Adipose tissue (tissue), 3 donors: ENCODE results near the gene UGT1A1. TPM values are rescaled to one million over a fixed set of nuclear protein-coding genes. Genes with fewer than 3 reads are reported as not detected.
"Not testable (repeated sequence)": the region's sequence is repeated elsewhere in the genome, so short reads cannot be mapped to it uniquely, and the experiment has no call there.

Experiments used
- H3K27ac ChIP-seq: one replicate; pipeline ENCODE4 v1.5.1; 2013; ENCODE audit warnings: low read depth, low read length
- WGBS, 3 donors: extraction: QIAGEN DNeasy Blood & Tissue Kit; methylation state at CpG; one replicate each; pipeline ENCODE4 v1.1.7; 2013; 5-methylcytosine and 5-hydroxymethylcytosine counted together
- polyA plus RNA-seq, 3 donors: library from polyadenylated mRNA; stranded (reverse); fragments of 200-250 nt; gene quantifications; one replicate each; pipeline ENCODE4 v1.2.3, GENCODE V29; 2013
- donor health status: healthy with polysubstance abuse.
- donor health status: Bipolar disorder and iron deficiency.
- donor health status: healthy.

The UGT1A1 gene
- polyA plus RNA-seq = under 1 TPM in 2 of 3 donors, not detected in 1; 0.03 to 0.06 TPM

DNA sequence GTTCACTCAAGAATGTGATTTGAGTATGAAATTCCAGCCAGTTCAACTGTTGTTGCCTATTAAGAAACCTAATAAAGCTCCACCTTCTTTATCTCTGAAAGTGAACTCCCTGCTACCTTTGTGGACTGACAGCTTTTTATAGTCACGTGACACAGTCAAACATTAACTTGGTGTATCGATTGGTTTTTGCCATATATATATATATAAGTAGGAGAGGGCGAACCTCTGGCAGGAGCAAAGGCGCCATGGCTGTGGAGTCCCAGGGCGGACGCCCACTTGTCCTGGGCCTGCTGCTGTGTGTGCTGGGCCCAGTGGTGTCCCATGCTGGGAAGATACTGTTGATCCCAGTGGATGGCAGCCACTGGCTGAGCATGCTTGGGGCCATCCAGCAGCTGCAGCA lies at the start of gene UGT1A1:
Gene UGT1A1, plus strand, starts transcription at position 228 of the 400 bp plus-strand sequence. Its CDS starts 18 bp downstream, at position 246.
- 70 to 92% (median 92%) methylated on average over 6 of the region's 6 CpGs for WGBS, 3 donors
- H3K27ac ChIP-seq = no peak within 1 kb of the TSS

DNA sequence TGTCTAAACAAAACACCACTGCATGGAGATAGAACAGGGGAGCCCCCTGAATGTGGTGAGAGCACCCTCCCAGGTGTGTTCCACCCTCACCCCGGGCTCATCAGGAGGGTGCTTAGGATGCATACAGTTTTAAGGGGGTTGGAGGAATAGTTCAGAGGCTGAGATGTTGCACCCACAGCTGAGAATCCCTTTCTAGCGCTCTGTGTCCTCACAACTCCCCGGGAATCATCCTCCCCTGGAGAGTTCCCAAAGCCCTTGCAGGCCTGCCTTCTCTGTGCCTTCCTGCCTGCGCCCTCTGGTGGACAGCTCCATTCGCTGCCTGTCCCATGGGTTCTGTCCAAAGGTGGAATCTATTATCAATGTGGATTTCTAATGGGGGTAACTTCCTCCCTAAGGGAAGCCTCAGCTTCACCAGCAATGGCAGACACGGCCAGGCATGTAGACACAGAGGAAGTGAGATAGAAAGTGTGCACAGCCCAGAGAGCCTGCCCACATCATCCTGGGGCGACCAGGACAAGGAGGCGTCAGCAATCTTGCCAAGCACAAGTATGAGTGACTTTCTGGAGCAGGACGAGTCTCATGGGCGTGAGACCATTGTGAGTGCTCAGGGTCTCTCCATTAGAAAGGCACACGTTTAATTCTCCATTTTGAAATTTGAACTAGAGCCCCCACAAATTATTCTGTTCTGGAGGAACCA lies 48.6 kb upstream of the UGT1A1 start:
- WGBS, 3 donors = 33 to 36% (median 36%) methylated on average over 11 of the region's 11 CpGs
- H3K27ac ChIP-seq = no peak overlapping the region

DNA sequence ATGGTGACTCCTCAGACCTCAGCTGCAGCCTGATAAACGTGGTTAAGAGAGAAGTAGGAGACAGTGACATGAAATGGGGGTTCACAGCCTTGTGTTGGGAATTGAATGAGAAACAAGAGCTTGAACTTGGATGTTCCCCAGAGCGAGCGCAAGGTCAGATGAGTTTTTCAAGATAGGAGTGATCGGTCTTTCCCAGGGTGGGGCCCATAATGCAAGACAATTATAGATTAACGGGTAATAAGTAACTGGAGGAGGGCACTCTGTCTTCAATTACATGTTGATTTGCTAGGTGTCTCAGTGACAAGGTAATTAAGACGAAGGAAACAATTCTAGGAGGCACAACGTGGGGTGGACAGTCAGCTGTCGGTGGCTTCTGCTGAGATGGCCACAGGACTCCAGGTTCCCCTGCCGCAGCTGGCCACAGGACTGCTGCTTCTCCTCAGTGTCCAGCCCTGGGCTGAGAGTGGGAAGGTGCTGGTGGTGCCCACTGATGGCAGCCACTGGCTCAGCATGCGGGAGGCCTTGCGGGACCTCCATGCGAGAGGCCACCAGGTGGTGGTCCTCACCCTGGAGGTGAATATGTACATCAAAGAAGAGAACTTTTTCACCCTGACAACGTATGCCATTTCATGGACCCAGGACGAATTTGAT lies 47.3 kb upstream of the UGT1A1 start, which contains the start of gene UGT1A5:
Gene UGT1A5, plus strand, starts transcription at position 297 of the 651 bp plus-strand sequence. Its CDS starts 85 bp downstream, at position 382.
- 67 to 81% (median 78%) methylated on average over 14 of the region's 14 CpGs for WGBS, 3 donors
- H3K27ac ChIP-seq = no peak within 1 kb of the TSS

GRCh38 chr2:233713262-233713615 lies 46.8 kb upstream of the UGT1A1 start:
- whole genome bisulfite sequencing, 3 donors = 66 to 77% (median 75%) methylated on average over 7 of the region's 7 CpGs
- H3K27ac ChIP-seq = no peak overlapping the region

GRCh38 chr2:233714121-233714520 lies 45.9 kb upstream of the UGT1A1 start:
- 66 to 74% (median 67%) methylated on average over 2 of the region's 2 CpGs for WGBS, 3 donors
- no peak overlapping the region for H3K27ac ChIP-seq

GRCh38 chr2:233718552-233718951 lies 41.5 kb upstream of the UGT1A1 start, which contains the start of gene UGT1A4:
UGT1A4 (plus strand) TSS chr2:233718736; CDS start chr2:233718821, 85 bp downstream.
- no peak within 1 kb of the TSS for H3K27ac ChIP-seq
- 68 to 84% (median 73%) methylated on average over 7 of the region's 7 CpGs for WGBS, 3 donors

DNA sequence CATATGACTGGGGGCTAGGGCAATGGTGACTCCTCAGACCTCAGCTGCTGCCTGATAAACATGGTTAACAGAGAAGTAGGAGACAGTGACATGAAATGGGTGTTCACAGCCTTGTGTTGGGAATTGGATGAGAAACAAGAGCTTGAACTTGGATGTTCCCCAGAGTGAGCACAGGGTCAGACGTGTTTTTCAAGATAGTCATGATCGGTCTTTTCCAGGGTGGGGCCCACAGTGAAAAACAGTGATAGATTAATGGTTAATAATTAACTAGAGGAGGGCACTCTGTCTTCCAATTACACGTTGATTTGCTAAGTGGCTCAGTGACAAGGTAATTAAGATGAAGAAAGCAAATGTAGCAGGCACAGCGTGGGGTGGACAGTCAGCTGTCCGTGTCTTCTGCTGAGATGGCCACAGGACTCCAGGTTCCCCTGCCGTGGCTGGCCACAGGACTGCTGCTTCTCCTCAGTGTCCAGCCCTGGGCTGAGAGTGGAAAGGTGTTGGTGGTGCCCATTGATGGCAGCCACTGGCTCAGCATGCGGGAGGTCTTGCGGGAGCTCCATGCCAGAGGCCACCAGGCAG lies 31.3 kb upstream of the UGT1A1 start, which contains the start of gene UGT1A3:
Gene UGT1A3, plus strand, starts transcription at position 320 of the 579 bp plus-strand sequence. Its CDS starts 85 bp downstream, at position 405.
- H3K27ac ChIP-seq = no peak within 1 kb of the TSS
- WGBS, 3 donors = 65 to 81% (median 80%) methylated on average over 8 of the region's 8 CpGs

DNA sequence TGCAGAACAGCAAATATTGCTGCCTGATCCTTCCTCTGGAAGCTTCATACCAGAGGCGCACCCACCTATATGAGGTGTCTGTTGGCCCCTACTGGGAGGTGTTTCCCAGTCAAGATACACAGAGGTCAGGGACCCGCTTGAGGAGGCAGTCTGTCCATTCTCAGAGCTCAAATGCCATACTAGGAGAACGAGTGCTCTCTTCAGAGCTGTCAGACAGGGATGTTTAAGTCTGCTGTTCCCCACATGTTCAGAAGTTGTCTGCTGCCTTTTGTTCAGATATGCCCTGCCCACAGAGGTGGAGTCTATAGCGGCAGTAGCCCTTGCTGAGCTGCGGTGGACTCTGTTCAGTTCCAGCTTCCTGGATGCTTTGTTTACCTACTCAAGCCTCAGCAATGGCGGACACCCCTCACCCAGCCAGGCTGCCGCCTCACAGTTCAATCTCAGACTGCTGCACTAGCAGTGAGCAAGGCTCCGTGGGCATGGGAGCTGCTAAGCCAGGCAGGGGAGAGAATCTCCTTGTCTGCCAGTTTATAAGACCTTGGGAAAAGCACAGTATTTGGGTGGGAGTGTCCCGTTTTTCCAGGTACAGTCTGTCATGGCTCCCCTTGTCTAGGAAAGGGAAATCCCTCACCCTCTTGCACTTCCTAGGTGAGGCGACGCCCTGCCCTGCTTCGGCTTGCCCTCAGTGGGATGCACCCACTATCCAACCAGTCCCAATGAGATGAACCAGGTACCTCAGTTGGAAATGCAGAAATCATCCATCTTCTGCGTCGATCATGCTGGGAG lies 23.0 kb upstream of the UGT1A1 start:
- WGBS, 3 donors = 75 to 85% (median 79%) methylated on average over 14 of the region's 14 CpGs
- H3K27ac ChIP-seq = not testable (repeated sequence)

DNA sequence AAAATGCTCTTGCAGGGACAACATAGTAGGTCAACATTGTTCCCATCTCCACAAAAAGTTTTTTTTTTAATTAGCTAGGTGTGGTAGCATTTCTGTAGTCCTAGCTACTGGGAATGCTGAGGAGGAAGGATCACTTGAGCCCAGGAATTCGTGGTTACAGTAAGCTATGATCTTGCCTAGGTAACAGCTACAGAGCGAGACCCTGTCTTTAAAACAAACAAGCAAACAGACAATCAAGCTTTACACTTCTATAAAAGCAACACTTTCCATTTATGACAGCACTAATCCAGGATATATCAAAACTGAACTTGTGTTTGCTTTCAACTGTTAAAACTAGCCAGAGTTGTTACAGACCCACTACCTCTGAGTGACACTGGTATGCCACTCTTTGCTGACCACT lies 19.2 kb upstream of the UGT1A1 start:
- WGBS, 3 donors = 56 to 80% (median 71%) methylated on average over 2 of the region's 2 CpGs
- no peak overlapping the region for H3K27ac ChIP-seq

DNA sequence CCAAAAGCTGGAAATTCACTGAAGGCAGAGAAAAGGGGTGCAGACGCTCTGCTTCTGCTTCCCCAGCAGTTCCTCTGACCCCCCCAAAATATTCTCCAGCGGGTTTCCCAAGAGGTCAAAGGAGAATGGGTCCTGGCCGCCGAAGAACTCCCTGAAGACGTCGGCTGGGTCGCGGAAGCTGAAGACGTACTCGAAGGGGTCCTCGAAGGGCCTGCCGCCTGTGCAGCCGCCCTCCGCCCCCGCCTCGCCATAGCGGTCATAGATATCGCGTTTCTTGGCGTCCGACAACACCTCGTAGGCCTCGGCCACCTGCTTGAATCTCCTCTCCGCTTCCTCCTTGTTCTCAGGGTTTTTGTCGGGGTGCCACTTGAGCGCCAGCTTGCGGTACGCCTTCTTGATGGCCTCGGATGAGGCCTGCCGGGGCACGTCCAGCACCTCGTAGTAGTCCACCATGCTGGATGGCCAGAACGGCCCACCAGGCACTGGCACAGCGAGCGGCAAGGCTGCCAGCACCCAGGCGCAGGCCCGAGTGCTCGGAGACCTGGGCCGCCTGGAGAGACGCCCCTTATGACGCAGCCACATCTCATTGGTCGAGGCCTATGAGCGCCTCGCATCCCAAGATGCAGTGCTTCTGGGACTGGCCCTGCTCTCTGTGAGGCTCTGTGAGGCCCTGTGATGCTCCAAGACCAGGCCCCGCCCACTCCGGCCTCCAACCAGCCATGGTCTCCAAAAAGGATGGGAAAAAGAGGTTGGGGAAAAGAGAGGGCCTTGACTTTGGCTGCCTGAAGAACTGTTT lies 16.4 kb upstream of the UGT1A1 start:
- WGBS, 3 donors = 90 to 94% (median 93%) methylated on average over 43 to 45 of the region's 46 CpGs
- H3K27ac ChIP-seq = no peak overlapping the region

DNA sequence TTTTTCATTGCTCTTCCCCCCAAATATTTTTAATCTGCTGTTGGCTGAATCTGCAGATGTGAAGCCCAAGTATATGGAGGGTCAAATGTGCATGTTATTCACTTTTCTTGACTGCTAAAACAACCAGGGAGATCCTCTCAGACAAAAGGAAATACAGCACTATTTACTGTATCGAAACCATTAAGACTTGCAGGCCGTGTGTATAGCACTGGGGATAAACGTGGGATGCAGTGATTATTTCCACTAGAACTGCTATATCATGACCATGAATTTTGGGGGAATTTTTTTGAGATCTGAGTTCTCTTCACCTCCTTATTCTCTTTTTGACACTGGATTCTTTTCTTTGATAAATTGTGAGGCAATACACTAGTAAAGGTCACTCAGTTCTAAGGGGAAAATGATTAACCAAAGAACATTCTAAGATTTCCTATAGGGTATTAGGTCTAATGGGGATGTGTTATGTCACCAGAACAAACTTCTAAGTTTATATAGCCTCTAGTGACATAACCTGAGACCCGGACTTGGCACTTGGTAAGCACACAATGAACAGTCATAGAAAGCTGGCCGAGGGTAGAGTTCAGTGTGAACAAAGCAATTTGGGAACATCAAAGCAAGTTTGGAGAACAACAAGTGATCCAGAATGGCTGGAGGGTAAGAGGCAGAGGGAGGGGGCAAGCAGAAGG lies 14.9 kb upstream of the UGT1A1 start:
- WGBS, 3 donors = 60 to 74% (median 69%) methylated on average over 4 to 5 of the region's 5 CpGs
- H3K27ac ChIP-seq = no peak overlapping the region

- H3K27ac ChIP-seq = not testable (repeated sequence)
- 35 to 77% (median 66%) methylated on average over 2 of the region's 2 CpGs for WGBS, 3 donors
Measured at GRCh38 chr2:233745838-233746237, 14.2 kb upstream of the UGT1A1 start.

DNA sequence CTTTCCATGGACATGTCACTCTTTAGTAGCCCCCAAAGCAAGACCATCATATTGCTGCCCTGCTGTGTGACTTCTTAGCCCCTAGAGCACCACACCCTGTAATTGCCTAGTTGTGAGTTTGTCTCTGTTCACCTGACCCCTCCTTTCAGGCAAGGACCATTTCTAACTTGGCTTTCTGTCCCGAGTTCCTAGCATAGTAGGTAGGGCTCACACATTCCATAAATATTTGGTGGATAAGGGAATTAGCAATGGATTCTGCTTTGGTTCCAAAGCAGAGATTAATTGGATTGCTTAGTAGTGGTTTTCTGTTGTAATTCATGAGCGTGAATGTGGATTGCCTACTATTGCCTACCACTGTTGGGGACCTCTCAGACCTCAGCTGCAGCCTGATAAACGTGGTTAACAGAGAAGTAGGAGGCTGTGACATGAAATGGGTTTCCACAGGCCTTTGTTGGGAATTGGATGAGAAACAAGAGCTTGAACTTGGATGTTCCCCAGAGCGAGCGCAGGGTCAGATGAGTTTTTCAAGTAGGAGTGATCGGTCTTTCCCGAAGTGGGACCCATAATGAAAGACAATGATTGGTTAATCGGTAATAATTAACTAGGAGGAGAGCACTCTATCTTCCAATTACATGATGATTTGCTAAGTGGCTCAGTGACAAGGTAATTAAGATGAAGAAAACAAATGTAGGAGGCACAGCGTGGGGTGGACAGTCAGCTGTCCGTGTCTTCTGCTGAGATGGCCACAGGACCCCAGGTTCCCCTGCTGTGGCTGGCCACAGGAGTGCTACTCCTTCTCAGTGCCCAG lies 13.4 kb upstream of the UGT1A1 start:
- WGBS, 3 donors = 67 to 80% (median 79%) methylated on average over 10 of the region's 10 CpGs
- H3K27ac ChIP-seq = no peak overlapping the region

GRCh38 chr2:233747283-233747544 lies 12.9 kb upstream of the UGT1A1 start:
- 90 to 95% (median 94%) methylated on average over 6 of the region's 6 CpGs for WGBS, 3 donors
- H3K27ac ChIP-seq = no peak overlapping the region

DNA sequence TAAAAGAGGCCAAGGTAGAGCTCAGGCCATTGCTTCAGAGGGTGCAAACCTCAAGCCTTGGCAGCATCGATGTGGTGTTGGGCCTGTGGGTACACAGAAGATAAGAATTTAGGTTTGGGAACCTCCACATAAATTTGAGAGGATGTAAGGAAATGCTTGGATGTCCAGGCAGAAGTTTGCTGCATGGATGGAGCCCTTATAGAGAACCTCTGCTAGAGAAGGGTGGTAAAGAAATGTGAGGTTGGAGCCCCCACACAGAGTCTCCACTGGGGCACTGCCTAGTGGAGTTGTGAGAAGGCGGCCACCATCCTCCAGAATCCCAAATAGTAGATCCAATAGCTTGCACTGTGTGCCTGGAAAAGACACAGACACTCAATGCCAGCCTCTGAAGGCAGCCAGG lies 9.4 kb upstream of the UGT1A1 start:
- H3K27ac ChIP-seq = not testable (repeated sequence)
- 73 to 97% (median 77%) methylated on average over 2 of the region's 2 CpGs for WGBS, 3 donors

- WGBS, 3 donors = 63 to 73% (median 68%) methylated on average over 2 of the region's 2 CpGs
Measured at GRCh38 chr2:233751212-233752009, 8.7 kb upstream of the UGT1A1 start.

More at GRCh38 chr2:233751212-233752009, 8.7 kb upstream of the UGT1A1 start:
- H3K27ac ChIP-seq = not testable (repeated sequence)
